GM12872 (cell line): ENCODE data around the gene ADCY4.

ENCODE experiments used
- CTCF ChIP-seq: IDR thresholded peaks from 3 replicates; pipeline ENCODE4 v1.5.1; 2011; ENCODE audit warnings: low read depth, mild to moderate bottlenecking, low read length, moderate library complexity; ENCODE audit not compliant: insufficient read depth

ADCY4 gene

GRCh38 chr14:24325963-24326362 lies 8.9 kb downstream of the ADCY4 start:
- TF ChIP-seq CTCF, result no peak

- TF ChIP-seq CTCF, result no peak
These were observed 9.8 kb downstream of the ADCY4 start for GRCh38 chr14:24325041-24325530.

GRCh38 chr14:24324024-24324423 lies 10.8 kb downstream of the ADCY4 start:
- TF ChIP-seq CTCF, result no peak

- no peak for TF ChIP-seq CTCF
These were observed 11.5 kb downstream of the ADCY4 start for GRCh38 chr14:24323341-24323740.

GRCh38 chr14:24322672-24323071 lies 12.2 kb downstream of the ADCY4 start:
- TF ChIP-seq CTCF, result no peak

- no peak for TF ChIP-seq CTCF
These were observed 13.5 kb downstream of the ADCY4 start for GRCh38 chr14:24321212-24321975.

GRCh38 chr14:24317141-24317928 lies 17.5 kb downstream of the ADCY4 start:
- TF ChIP-seq CTCF, result no peak
